GM19043 (cell line): ENCODE measurements around the gene USP36.
"Not testable (repeated sequence)": the region's sequence is repeated elsewhere in the genome, so short reads cannot be mapped to it uniquely, and the experiment has no call there.

Source experiments
- ATAC-seq: cut with Tn5 transposase; IDR thresholded peaks from one replicate; pipeline ENCODE4 v1.9.1; 2021; ENCODE audit warnings: low read depth; ENCODE audit not compliant: unreplicated experiment

Gene USP36

DNA sequence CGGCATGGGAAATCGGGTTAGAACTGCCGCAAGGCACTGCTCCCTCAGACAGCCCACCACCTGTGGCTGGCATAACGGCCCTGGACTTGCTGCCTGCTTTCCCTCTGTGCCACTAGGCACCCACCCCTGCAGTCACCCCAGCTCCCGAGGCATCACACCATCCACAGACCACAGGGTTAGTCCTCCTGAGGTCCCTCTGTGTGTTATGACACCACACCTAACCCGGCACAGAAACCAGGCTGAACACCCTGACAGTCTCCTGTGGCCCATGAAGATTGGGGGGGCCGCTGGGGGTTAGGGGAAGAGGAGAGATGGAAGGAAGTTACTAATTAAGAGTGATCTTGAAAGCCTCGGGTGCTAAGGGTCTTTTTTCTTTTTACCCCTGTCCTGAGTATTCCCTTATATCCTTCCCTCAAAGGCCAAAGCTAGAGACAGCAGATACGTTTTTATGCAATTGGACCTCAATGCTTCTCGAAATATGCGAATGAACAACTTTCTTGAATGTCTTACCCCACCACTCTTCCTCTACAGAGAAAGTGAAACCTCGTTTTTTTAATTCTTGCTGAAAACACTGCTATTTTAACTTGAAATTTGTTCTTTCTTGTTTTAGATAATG is 65.5 kb downstream of the USP36 start:
- no peak for ATAC-seq

DNA sequence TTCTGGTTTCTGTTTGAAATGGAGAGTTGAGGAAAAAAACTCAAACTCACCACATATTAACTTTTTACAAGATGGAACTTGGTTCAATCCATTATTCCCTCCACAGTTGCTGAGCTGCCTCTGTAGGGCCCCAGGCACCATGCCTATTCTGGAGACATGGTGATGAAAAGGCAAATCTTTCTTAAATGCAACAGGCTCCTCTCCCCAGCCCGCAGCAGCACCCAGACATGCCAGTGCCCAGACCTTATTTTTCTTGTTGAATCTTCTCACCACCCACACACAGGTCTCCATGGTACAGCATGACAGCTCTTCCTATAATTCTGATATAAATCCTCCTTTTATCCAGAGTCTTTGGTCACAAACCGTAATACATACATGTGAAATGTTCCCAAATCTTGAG is 66.2 kb downstream of the USP36 start:
- no peak for ATAC-seq

DNA sequence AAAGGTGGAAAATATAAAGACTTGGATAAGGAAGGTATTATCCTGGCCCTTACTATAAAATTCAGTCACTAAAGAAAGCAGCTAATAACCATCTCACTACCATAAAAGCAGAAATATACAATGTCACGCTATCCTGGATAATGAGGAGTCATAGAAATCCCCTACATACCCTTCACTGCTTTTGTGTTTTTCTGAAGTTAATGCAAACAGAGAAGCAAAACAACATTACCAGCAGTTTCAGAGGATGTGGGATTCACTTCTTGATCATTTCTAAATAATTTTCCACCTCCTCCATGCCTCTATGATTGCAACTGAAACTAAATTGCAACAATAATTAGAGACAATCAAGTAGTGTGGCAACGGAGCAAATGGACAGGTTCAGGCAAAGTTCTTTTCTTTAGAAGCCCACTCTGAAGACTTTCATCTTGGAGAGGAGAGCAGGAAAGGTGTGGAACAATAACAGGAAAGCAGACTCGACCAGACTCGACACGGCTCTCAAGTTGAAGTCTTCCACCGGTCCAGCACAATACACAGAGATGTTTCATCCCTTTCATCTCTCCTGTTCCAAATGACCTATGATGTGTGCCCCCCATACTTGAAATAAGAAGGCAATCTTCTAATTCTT is 68.7 kb downstream of the USP36 start:
- no peak for ATAC-seq

DNA sequence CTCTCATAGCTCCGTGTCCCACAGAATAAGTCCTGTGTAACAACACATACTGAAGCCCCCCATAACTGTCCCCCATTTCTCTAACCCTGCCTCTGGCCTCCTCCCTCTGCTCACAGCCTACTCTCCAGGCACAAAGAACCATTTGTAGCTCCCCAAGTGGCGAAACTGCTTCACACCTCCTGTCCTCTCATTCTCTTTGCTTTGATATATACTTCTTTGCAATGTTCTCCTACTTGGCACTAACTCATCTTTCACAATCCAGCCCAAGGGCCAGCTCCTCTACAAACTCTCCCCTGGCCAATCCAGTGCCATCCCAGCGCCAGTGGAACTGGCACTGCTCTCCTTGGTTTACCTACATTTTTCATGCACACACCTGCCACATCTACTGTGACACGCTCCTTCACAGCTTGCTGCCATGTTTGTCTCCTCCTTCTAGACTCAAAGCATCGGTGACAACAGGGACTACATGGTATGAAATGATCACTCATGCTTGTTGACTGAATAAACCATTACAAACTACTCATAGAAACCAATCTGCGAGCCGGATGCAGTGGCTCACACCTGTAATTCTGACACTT is 71.3 kb downstream of the USP36 start:
- no peak for ATAC-seq

DNA sequence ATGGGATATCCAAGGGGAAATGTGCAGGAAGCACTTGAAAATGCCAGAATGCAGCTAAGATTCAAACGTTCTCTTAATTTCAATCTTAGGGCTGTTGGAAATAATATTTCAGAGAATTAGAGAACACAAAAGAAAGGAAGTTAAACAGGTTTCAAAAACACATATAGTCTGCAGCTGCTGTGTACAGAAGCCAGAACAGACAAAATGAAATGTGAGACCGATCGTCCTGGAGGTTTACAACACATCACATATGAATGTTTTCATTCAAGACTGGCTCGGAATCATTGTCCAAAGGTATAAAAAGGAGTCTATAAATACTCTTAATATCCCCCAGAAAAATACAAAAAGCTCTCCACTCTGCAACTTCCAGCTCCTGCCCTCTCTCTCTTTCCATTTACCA is 72.8 kb downstream of the USP36 start:
- ATAC-seq: no peak

DNA sequence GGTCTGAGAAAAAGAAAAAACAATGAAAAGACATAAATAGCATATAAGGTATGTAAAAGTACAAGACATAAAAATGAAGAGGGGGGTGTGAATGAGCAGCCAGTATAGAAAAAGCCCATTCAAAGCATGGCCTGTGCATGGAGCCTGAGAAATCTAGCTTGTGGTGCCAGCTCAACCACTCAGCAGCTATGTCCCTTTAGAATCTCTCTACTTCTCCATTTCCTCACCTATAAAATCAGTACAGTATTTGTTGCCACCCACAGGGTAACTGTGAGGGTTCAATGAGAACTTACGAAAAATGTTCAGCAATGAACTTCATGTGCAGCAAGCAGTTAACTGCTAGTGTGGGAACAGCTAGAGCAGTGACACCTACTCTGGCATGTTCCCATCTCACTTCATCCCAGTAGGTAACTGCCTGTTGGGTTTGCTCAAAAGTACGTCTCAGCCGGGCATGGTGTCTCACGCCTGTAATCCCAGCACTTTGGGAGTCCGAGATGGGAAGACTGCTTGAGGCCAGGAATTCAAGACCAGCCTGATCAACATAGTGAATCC is 73.8 kb downstream of the USP36 start:
- no peak for ATAC-seq

DNA sequence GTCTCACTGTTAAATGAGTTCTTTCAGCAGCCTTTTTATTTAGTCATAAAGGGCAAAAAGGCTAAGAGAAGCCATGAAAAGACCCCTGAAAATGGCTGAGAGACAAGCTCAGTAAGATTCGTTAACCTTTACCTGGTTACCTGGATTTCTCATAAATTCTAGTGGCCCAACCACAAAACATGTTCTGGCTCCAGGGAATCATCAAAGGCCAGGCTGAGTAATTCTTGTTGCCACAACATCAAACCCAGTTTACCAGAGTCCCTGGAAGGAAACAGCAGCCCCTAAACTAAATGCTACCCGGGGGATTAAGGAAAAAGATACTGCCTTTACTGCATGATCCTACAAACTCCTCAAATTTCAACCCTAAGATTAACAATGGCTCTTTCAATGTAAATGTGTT is 74.4 kb downstream of the USP36 start:
- no peak for ATAC-seq

DNA sequence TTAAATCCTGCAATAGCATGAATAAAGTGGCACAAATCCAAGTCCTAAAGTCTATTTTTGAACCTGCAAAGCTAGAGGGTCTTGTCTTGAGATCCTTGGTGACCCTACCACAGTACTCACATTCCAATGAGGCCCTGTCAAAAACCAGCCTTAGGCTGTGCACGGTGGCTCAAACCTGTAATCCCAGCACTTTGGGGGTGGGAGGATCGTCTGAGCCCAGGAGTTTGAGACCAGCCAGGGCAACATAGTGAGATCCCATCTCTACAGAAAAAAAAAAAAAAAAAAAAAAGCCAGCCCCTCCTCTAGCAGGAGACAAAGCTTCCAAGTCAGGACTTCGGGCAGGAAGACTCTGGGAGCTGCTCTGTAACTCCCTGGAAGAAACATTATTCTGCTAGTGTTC is 74.8 kb downstream of the USP36 start:
- no peak for ATAC-seq

DNA sequence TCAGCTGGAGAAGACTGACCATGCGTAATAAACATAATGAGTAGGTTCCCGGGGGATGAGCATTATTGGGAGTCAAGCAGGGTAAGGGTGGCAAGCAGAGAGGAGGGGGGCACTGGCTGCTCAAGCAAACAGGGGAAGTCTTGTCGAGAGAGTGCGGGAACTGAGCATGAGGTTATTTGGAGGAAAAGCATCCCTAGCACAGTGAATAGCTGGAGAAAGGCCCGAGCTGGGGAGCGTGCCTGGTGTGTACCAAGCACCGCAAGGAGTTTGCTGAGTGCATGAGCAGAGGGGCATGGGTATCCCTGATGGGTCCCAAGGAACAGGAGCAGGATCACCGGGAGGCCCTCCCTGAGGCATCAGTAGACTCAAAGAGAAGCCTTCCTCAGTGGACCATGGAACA is 75.7 kb downstream of the USP36 start:
- no peak for ATAC-seq

DNA sequence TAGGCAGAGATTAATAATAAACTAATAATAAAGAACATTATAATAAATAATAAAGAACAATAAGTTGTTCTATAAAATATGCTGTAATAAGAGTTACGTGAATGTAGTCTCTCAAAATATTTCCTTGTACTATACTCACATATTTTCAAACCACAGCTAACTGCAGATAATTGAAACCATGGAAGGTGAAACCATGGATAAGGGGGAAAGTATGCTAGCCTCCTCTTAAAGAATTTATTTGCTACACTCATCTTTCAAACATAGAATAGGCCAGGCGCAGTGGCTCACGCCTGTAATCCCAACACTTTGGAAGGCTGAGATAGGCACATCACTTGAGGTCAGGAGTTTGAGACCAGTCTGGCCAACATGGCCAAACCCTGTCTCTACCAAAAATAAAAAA is 77.1 kb downstream of the USP36 start:
- no peak for ATAC-seq

DNA sequence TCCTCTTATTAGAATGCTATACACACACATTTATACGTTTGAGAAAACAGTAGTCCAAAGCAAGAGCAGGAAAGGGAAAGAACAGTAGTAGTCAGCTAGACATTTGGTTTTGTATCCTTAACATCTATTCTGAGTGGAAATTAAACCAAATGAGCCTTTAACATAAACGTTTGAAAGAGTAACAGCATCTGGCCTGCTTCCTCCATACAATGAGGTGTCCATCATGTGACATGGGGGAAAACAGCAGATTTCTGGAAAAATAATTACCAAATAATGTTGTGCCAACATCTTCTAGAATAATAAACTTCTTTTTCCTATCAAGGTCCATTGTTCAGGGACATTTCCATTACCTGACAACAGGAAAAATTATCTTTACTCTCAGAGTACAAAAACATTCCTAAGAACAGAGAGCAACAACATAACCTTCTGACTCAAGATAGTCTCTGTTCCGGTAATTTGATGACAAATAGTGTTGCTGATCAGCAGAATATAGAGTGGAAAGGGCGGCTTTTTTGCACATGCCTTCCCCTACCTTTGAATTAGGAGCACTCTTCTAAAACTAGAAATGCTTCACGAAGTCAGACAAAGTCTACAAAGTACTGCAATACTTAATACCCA is 78.7 kb downstream of the USP36 start:
- no peak for ATAC-seq

DNA sequence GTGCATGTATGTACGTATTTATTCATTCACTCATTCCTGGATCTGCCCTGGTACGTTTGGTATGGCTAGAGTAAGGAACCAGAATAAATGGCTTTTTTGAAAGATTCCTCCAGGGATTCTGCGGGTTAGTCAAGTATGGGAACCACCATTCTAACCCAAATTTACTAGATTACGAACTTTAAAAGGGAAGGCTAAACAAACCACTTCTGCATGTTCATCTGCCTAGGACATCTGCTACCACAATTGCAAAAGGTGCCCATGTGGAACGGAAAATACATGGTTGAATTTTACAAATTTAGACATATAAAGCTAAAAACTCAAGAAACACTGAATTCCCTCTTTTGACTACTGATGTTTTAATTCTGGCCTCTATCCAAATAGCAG is 80.7 kb downstream of the USP36 start:
- no peak for ATAC-seq

DNA sequence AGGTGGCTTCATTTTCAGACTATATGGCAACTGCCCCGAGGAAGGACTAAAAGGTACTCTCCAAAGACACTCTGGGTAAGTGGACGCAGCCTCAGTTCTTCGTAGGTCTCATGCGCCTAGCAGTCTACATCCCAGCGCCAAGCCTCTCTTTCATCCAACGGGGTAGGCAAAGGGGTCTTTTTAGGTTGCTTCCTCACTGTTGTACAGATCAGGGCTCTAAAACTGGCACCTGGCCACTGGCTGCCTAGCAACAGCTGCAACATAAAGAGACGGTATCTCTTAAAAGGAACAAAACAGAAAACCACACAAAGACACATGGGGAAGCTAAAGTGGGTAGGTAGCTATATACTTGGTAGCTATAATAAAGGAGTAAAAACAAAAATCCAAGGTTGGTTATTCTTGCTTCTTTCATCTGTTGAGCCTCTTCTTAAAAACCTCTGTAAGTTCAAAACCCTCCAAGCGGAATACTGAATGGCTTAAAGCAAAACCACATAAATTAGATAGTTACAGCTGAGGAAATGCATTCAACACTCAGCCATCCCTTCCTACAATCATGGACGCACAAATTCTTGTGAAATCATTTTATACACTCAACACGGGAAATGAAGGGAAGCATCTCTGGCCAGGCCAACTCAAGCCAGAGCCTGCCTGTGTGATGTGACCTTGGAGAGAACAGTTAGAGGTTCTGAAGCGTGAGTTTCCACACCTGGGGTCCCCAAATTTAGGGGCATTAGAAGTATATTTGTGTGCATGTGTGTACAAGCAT is 81.2 kb downstream of the USP36 start:
- peak; percentile 81 for ATAC-seq

DNA sequence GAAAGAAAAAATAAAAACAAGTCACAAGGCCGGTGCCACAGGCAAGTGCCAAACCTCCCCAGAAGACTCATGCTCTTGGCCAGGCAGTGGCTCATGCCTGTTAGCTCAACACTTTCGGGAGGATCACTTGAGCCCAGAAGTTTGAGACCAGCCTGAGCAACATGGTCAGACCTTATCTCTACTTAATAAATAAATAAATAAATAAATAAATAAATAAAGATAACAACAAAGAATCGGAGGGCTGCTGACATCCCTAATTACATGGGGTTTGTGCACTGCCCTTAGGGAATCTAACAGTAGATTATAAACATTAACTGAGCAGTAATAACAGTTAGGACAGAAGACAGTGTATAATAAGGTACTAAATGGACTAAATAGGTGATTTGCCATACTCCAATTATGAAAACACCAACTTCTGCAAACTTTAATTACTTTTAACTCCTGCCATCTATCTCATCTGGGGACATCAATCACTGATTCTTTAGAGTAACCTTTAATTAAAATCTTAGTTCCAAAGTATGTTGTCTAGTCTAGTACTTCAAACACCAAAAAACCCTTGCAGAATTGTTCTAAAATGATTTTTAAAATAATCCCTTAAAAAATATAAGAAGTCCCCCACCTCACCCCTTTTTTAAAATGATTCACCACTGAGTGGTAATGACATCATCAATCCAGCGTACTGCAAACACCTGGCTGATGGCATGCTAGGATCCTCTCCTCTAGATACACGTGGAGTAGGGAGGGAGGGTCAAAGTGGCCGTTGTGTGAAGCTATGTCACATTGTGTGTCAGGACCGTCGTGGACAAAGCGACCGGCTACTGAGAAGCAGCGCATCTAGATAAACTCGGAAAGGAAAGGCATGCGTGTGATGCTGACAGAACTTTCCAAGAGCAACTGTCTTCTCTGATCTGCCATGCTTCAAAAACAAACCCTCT is 87.0 kb downstream of the USP36 start:
- no peak for ATAC-seq

DNA sequence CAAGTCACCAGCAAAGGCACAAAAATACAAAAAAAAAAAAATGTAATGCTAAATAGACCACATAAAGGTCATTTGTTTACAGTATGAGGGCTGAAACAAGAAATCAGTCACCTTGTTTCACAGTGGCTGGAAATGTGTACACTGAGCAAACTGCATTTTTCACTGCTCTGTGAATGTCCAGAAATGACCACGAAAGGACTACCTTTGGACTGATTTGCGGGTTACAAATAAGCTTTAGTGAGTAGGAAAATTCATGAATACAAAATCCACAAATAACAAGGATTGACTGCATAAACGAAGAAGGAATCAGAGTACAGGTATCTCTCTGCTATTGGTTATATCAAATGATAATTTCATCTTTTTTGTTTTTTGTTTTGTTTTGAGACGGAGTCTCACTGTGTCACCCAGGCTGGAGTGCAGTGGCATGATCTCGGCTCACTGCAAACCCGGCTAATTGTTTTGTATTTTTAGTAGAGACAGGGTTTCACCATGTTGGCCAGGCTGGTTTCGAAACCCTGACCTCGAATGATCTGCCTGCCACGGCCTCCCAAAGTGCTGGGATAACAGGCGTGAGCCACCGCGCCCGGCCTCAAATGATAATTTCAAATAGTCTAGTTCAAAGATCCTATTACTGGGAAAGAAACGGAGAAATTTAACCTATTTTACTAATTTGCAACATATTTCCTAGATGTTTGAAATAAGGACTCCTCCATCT is 89.0 kb downstream of the USP36 start:
- no peak for ATAC-seq

DNA sequence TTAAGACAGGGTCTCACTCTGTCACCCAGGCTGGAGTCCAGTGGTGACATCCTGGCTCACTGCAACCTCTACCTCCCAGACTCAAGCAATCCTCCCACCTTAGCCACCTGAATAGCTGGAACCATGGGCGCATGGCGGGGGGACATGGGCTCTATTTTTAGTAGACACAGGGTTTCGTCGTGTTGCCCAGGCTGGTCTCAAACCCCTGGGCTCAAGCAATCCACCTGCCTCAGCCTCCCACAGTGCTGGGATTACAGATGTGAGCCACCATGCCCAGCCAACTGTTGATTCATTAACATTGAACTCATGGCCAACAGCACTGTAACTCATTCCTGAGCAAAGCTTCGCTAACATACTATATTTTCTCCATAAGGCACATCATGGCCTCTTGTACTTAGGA is 89.6 kb downstream of the USP36 start:
- ATAC-seq: not testable (repeated sequence)

DNA sequence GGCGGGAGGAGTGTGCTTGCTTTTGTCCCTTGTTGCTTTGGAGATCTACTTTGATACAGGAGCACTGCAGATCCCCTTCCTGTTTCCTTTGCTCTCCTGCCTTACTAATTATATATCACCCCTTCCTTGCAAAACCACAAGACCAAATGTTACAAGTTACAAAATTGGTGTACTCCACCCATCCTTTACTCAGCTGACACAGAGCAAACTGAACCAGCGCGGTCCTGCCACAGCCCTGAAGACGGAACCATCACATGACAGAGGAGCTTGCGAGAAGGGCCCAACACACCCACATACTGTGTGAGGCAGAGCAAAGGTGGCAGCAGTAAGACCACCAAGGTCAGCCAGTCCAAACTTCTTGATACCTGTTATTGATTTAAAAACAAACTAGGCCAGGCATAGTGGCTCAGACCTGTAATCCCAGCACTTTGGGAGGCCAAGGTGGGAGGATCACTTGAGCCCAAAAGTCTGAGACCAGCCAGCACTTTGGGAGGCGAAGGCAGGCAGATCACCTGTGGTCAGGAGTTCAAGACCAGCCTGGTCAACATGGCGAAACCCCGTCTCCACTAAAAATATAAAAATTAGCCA is 91.8 kb downstream of the USP36 start:
- peak; percentile 35 for ATAC-seq

DNA sequence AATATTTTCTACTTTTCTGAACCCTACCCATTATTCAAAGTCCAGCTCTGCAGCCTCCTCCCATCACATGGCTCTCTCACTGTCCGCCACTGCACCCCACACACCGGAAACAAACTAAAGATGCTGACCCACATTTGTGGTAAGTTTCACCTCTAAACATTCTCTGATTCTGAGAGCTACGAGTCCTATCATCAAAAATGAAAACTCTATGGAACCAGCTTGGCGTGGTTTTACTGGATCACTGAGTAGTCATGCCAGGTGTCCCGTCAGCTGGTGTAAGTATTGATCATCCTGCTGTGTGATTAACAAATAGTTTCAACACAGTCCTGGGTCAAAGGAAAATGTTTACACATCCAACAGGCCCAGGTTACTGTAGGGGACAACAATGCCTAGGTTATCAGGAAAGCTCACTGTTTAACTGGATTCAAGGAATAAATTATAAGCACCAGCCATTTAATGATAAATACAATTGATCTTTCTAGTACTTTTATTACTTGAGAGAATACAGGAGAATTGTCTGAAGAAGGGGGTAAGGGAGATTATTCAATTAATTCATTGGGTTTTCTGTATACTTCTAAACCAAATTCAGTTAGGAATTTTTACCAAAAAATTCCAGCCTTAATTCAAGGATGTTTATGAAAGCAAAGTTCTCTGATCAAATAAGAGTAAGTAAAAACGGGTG is 92.4 kb downstream of the USP36 start:
- ATAC-seq: no peak
